A673 (cell line): ENCODE measurements around the gene ZNF146.

ENCODE experiments used
- CTCF ChIP-seq: fragments of 300-800, 200-600 bp; sonication (generic); conservative IDR thresholded peaks from 2 replicates; pipeline ENCODE4 v1.5.1; 2017; ENCODE audit warnings: low read depth, mild to moderate bottlenecking, antibody characterized with exemption, low read length, moderate library complexity, mixed read lengths
- EZH2 ChIP-seq: fragments of 200-600 bp; sonication (generic); IDR thresholded peaks from 2 replicates; pipeline ENCODE4 v1.6.1; 2017; ENCODE audit warnings: borderline replicate concordance, low read depth, mild to moderate bottlenecking, mixed read lengths, antibody characterized with exemption, low read length; ENCODE audit not compliant: poor library complexity, severe bottlenecking

GRCh38 chr19:36225219-36225892 is 10.4 kb downstream of the ZNF146 start:
- TF ChIP-seq CTCF (no peak), EZH2 (no peak)
